ENCODE measurements around the gene CCDC91. TPM values are rescaled to one million over a fixed set of nuclear protein-coding genes. Genes with fewer than 3 reads are reported as not detected.

CCDC91 gene
- total RNA-seq, 1 donor from 2014 or later, result 51.3 TPM

GRCh38 chr12:28227251-28227650, 37.0 kb downstream of the CCDC91 start:
- Mint-ChIP-seq H3K9me3 (ENCODE audit: low read depth) (peaks cover 27% of the 10 kb centered on the region), H3K36me3 (ENCODE audit: insufficient read depth) (peaks cover 24% of the 10 kb centered on the region), H3K27ac (no peak overlapping the region), H3K4me1 (ENCODE audit: low read depth) (peaks cover 11% of the 10 kb centered on the region), H3K4me3 (ENCODE audit: low read depth) (no peak overlapping the region), H3K27me3 (no peaks in the 10 kb centered on the region)
- no peak for DNase-seq (ENCODE audit: low spot score, unreplicated experiment)
- no peak for TF ChIP-seq CTCF (IDR thresholded peaks at IDR 0.05; ENCODE audit: unreplicated experiment)

GRCh38 chr12:28231248-28231647, 41.0 kb downstream of the CCDC91 start:
- Mint-ChIP-seq H3K27ac (no peak overlapping the region), H3K36me3 (ENCODE audit: insufficient read depth) (peaks cover 13% of the 10 kb centered on the region), H3K4me1 (ENCODE audit: low read depth) (peaks cover 4% of the 10 kb centered on the region), H3K27me3 (no peaks in the 10 kb centered on the region), H3K4me3 (ENCODE audit: low read depth) (no peak overlapping the region), H3K9me3 (ENCODE audit: low read depth) (peaks cover 7% of the 10 kb centered on the region)
- DNase-seq (ENCODE audit: low spot score, unreplicated experiment), result no peak
- TF ChIP-seq CTCF (IDR thresholded peaks at IDR 0.05; ENCODE audit: unreplicated experiment), result no peak

GRCh38 chr12:28232211-28232928, 42.1 kb downstream of the CCDC91 start:
- H3K9me3 Mint-ChIP-seq (ENCODE audit: low read depth), result peaks cover 6% of the 10 kb centered on the region
- peaks cover 6% of the 10 kb centered on the region for H3K36me3 Mint-ChIP-seq (ENCODE audit: insufficient read depth)
- H3K27ac Mint-ChIP-seq, result no peak overlapping the region
- H3K4me1 Mint-ChIP-seq (ENCODE audit: low read depth), result peaks cover 4% of the 10 kb centered on the region
- no peak for DNase-seq (ENCODE audit: low spot score, unreplicated experiment)
- H3K4me3 Mint-ChIP-seq (ENCODE audit: low read depth), result no peak overlapping the region
- no peak for TF ChIP-seq CTCF (IDR thresholded peaks at IDR 0.05; ENCODE audit: unreplicated experiment)
- no peaks in the 10 kb centered on the region for H3K27me3 Mint-ChIP-seq

- no peak overlapping the region for H3K4me3 Mint-ChIP-seq (ENCODE audit: low read depth)
- H3K9me3 Mint-ChIP-seq (ENCODE audit: low read depth), result peaks cover 4% of the 10 kb centered on the region
- H3K27ac Mint-ChIP-seq, result no peak overlapping the region
- H3K4me1 Mint-ChIP-seq (ENCODE audit: low read depth), result peaks cover 2% of the 10 kb centered on the region
- no peak for TF ChIP-seq CTCF (IDR thresholded peaks at IDR 0.05; ENCODE audit: unreplicated experiment)
- no peak for DNase-seq (ENCODE audit: low spot score, unreplicated experiment)
- H3K27me3 Mint-ChIP-seq, result no peaks in the 10 kb centered on the region
- peaks cover 2% of the 10 kb centered on the region for H3K36me3 Mint-ChIP-seq (ENCODE audit: insufficient read depth)
Measured at GRCh38 chr12:28234444-28234843, 44.2 kb downstream of the CCDC91 start.

- Mint-ChIP-seq H3K4me3 (ENCODE audit: low read depth) (no peak overlapping the region), H3K4me1 (ENCODE audit: low read depth) (no peaks in the 10 kb centered on the region), H3K27ac (no peak overlapping the region), H3K9me3 (ENCODE audit: low read depth) (peaks cover 4% of the 10 kb centered on the region), H3K27me3 (no peaks in the 10 kb centered on the region), H3K36me3 (ENCODE audit: insufficient read depth) (peaks cover 1% of the 10 kb centered on the region)
- no peak for TF ChIP-seq CTCF (IDR thresholded peaks at IDR 0.05; ENCODE audit: unreplicated experiment)
- no peak for DNase-seq (ENCODE audit: low spot score, unreplicated experiment)
Measured at GRCh38 chr12:28235015-28235414, 44.8 kb downstream of the CCDC91 start.

Data from progenitor cell of endocrine pancreas (in vitro differentiated cells).